HG03280 (cell line): ENCODE data around the gene FRZB.

ENCODE experiments used
- ATAC-seq: cut with Tn5 transposase; IDR thresholded peaks from one replicate; pipeline ENCODE4 v1.9.1; 2021; ENCODE audit warnings: mild to moderate bottlenecking, moderate library complexity; ENCODE audit not compliant: unreplicated experiment

The FRZB gene

DNA sequence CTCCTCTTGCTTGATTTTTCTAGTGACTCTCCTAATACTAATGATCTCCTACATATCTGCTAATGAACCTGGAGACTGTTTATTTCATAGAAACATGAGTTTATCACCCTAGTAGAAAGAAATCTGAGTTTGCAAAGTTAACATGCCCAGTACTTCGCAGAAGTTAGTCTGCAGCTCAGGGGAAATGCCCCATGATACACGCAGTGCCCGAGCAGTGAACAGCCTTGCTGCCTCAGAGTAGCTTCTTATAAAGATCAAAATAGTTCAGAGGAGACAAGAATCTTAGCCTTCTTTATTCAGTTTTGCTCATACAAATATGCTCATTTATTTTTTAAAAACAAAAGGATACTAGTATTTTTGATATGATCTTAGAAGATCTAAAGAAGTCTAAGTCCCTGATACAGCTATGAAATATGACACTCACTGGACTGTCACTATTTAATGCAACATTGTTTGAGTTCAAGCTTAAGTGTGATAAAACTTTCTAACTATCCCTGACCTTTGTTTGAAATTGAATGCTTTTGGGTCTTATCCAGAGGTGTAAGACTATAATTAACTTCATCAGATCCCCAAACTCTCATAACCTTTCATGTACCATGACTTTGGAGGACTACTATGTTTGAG is 20.5 kb downstream of the FRZB start:
- no peak for ATAC-seq

DNA sequence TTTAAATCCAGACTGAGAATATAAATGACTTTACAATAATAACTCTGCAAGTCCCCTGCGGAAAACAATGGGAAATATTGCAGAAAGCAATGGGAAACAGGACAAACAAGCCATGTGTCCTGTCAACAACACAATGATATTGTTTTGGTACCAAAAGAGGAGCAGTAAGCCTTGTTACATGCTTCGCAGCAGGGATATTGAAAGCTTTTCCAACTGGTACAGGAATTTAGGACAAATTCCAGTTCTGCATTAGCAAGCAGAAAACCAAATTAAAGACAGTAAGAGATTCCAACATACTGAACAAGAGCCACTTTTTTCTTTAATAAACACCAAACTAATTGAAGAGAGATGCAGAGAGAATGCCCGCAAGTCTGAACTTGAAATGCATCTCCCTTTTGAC is 30.0 kb downstream of the FRZB start:
- no peak for ATAC-seq

DNA sequence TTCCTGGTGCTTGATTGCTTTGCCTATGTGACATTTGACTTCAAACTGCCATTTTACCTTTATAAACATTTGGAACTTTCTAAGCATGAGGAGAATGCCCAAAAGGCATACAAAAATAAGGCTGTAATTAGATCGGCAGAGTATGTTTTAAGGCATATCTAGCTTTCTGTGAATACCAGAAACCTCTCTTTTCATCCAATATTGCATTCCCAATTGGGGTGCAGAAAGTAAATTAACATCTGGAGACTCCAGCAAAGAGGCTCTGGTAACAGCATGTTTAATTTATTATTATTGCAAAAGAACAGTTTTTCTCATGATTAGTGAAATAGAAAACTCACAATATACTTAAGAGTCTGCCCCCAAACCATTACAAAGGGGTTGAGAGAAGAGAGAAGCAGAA is 32.1 kb downstream of the FRZB start:
- no peak for ATAC-seq

DNA sequence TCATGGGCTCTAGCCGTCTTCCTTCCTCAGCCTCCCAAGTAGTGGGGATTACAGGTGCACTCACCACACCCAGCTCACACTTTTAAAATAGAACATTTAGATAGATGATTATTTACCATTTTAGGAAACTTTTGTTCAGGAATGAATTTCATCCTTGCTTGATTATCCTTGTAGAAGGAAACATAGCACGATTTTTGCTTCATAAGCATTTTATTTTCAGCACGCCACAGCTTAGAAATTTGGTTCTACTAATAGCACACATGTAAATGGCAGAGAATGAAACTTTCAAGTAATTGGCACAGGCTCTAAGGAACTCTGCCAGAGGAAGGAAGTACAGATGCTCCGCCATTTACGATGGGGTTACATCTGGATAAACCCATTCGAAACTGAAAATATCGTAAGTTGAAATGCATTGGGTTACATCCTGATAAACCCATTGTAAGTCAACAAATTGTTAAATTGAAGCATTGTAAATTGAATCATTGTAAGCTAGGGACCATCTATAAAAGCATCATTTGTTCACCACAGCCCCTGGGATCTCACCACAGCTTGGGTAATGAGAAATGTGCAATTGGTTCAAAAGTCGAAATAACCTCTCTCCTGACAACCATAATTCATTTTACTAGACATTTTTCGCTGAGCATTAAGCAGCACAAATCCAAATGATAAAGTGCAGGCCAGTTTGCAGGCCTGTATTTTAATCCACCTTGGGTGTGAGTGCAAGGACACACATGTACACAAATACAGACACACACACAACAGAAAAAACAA is 33.2 kb downstream of the FRZB start:
- no peak for ATAC-seq

DNA sequence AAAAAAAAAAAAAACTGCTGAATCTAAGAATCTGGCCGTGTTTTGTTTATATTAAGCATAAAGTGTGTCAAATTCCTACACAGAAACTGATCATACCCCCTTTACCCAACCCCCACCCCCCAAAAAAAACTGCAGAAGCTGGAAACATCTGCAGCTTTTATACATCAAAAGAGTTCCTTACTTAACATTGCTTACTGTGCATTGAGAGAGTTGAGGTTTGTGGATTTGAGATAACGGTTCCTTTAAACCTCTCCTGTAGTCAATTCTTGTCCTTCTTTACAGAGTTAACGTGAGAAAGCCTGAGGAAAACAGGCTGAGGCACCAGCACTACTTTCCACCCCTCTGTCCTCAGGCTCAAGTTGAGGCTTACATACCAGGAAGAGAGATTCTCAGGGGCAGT is 34.5 kb downstream of the FRZB start:
- no peak for ATAC-seq

DNA sequence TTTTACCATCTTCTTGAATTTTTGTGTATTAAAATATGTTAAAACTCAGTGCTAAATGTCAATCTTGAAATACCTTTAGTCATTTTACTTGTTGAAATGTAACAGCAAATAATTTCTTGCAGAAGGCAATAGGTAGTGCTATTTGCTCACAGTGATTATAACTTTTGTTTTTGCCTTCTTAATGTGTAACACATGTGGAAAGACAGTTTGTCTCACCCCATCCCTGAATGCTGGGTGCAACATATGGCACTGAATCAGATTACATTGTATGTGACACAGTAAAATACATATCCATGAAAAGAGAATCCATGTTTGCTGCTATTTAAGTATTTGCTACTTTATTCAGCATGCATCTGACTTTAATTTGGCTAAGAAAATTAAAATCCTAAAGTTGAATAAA is 35.3 kb downstream of the FRZB start:
- no peak for ATAC-seq

DNA sequence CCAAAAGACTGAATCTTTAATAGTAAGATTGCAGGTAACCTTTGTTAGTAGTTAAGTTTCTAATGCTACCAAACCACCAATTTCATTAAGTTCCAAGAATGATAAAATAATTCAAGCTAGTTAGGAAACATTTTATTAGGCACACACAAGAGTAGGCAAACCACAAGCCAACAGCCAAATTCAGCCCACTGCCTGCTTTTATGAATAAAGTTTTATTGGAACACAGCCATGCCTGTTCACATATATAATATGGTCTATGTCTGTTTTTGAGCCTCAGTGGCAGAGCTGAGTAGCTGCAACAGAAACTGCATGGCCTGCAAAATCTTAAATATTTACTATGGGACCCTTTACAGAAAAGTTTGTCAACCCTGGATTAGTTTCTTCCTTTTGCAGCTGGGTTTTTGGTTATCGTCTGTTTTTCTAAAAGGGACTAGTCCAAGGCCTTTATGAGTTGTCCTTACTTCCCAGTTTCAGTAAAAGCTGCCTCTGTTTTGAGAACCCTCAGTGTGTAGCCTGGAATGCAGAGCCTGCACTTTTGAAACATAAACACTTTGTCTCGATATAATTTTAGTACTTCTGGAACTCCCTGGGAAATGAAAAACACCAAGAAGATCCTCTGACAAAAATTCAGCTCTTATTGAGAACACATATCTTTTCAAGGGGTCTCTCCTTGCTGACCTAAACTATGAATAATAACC is 39.1 kb downstream of the FRZB start:
- ATAC-seq = no peak

DNA sequence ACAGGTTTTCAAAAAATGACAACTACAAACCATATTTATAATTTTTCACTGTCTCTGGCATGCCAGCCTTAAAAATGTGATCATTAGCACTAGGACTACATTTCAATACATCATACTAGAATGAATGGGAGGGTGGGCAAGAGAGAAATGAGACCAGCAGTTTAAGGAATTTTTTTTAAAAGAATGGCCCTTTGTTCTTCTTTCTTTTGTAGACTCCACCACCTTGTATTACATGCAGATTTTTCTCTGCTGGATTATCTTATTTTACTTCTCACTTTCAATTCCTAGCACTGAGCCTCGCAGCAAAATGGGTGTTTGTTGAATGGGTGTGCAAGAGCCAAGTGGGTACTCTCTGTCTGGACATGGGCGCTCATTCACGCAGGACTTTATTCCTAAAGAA is 39.9 kb downstream of the FRZB start:
- no peak for ATAC-seq

DNA sequence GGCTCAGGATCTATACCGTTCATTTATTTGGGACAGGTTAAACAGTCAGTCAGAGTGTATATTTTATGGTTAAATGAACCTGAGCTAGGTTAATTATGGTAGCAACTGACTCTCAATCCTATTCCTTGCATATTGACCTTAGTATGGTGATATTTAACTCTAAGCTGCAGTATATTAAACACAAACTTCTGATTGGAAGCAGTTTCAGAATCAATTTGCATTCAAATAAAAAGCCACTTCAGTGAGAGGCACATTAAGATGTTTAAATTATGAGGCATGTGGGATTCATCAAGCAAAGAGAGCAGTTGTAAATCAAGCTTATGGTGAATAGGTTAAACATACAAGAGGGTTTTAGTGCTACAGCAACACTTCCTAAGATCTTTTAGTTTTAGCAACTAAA is 40.4 kb downstream of the FRZB start:
- no peak for ATAC-seq

DNA sequence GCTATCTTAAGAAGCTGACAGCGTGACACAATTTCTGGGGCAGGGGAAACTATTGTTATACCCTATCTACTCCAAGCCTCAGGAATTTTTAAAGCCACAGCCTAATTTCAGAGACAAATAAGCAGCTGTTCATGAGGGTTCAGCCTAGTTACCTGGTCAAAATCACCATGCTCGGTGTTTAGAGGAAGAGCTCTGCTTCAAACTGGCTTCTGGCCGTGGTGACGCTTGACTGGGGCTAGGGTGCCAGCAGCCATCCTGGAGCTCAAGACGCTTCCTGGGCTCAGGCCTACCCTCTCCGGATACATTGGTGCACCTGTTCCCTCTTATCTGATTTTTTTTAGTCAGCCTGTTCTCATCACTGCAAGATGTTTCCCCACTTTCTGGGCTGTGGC is 41.7 kb downstream of the FRZB start:
- ATAC-seq = no peak

DNA sequence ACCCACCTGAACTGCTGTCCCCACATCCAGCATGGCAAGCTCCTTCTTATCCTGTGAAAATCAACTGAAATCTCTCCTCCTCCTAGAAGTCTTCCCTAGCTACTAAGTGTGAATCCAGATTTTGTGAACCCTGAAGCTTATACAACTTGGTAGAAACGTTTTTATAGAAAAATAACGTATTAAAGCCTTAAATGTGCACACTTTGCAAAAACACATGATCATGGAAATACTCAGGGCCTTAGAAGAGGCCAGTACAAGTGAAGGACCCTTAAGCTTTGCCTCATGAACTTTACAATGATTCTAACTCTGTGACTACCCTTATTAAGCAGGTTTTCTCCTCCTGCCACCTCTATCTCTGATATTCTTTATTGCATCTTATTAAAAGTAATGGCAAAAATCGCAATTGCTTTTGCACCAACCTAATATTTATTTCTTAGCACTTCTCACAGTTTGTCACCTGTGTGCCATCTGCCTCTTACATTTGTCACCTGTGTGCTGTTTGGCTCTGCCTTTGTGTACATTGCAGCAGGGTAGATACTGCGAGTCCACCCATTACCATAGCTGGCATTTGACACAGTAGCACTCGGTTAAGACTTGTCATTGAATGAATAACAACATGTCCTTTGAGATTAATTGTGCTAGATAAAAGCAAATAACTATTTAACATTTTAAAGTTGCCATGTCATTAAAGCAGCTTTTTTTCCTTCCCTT is 42.2 kb downstream of the FRZB start:
- ATAC-seq = no peak

DNA sequence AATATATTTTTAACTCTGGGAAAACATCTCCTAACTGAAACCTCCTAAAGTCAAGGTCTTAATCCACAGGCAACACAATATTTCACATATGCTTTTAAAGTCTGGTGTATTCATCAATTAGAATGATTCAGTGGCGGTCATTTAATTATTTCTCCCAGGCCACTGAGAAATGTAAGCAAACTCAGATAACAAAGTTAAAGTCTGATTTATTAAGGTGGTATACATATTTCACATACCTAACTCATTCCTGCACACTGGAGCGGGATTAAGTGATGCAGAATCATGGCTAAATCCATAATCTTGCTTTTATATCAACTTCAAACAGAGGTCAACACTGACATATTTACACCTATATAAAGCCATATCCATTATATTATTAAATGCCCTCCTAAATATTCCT is 43.7 kb downstream of the FRZB start:
- no peak for ATAC-seq

DNA sequence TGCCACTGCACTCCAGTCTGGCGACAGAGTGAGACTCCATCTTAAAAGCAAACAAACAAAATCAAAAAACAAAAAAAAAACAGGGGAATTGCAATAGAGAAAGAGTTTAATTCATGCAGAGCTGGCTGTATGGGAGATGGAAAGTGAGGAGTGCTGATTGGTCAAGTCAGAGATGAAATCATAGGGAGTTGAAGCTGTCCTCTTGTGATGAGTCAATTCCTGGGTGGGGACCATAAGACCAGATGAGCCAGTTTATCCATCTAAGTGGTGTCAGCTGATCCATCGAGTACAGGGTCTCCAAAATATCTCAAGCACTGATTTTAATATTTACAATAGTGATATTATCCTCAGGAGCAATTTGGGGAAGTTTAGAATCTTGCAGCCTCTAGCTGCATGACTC is 45.3 kb downstream of the FRZB start:
- no peak for ATAC-seq

DNA sequence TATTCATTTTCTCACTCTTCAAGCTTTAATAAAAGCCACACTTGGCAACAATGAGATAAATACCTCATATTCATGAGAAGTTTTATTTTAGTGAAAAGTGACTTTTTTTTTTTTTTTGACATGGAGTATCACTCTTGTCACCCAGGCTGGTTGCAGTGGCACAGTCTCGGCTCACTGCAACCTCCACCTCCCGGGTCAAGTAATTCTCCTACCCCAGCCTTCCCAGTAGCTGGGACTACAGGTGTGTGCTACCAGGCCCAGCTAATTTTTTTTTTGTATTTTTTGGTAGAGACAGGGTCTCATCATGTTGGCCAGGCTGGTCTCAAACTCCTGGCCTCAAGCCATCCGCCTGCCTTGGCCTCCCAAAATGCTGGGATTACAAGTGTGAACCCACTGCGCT is 47.0 kb downstream of the FRZB start:
- ATAC-seq = no peak

DNA sequence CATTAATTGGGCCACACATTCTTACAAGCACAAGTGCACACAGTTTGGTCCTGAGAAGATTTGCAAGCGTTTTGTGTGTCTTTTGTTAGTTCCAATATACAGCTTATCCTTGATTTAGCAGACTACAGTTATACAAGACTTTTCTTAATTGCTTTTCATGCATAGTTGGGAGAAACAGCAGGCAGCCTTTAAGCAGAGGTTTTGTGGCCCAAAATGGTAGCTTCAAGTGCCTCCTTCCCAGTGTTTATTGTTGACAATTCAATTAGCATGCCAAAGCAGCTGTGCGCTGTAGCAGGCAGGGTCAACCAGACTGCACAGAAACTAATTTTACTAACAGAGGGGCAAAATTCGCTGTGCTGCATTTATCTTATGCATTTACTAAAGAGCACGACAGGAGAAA is 47.5 kb downstream of the FRZB start:
- ATAC-seq = no peak

DNA sequence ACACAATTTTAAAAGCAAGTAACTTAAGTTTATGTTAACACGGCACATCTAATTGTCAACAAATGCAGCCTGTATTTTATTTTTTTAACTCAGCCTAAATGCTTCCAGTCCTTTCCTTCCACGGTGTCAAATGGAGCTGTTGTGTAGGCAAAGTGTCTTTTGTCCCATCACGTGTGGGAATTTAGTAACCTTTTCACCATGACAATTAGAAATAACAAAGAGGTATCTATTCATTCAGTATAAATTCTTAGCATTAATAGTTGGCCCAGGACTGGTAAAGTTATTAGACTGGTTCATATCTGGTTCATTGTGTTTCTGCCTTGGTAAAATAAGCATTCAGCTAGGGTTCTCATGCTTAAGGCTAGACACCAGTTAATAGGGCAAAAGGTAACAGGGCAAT is 47.9 kb downstream of the FRZB start:
- no peak for ATAC-seq

DNA sequence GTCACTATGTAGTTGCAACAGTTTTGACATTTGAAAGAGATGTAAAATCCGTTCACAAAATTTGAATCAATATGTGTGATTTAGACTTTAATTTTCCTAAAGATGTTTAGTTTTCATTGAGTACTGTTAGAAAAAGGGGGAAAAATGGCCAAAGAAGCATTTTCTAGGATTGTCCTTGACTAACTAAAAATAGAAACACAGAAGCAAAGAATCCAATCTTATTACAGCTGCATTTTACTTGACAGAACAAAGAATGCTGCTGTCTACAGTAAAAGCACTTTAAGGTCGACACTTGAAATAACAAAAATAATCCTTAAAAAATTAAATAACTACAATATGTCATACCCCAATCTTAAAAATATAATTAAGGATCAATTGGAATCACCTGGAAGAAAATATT is 48.9 kb downstream of the FRZB start:
- no peak for ATAC-seq

DNA sequence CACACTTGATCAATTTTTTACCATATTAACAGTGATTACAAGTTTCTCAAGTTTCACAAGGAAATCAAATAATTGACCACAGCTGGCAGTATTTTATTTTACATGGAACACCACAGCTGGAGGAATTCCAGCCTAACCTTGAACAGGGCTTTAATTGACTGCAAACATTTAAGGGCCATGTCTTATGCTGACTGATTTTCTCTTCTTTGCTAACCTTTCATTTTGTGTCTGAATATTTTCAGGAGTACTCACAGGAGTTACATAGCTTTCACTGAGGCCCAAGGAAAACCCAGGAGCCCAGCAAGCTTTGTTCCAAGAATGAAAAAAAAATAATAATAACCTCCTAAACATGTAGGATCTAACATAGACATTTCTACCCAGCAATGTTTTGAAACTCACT is 49.6 kb downstream of the FRZB start:
- ATAC-seq = no peak

DNA sequence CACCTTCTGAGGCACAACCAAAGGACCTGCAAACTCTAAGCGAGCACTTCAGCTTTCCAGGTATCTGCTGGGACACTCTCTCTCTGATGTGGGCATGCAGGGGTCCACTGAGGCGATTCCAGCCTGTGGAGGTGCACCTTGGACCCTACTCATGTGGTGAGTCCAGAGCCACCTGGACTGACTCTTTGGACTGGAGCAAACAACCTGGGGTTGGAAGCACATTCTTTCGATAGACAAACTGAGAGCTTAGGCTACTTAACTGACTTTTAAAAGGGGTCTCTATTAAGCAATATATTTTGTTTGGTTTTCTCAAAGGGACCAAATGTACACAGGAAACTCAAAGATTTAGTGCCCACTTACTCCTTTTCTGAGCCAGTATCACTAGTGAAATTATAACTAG is 51.6 kb downstream of the FRZB start:
- no peak for ATAC-seq

DNA sequence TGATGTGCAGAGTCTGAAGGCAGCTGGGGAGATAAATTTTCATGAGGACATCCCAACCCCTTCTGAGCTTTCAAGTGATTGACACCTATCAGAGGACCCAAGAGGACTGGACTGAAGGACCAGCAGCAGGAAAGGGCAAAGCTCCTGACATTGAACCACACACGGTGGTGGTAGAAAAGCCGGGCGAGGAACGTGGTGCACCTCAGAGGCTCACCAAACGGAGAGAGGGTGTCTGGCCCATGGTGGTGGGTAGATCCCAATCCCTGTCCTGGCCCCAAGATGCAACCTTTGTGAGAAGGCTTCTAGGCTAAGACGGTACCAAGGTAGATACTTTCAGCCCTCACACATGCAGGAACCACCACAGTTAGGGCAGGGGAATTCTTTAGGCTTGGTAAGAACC is 52.1 kb downstream of the FRZB start:
- ATAC-seq = no peak

DNA sequence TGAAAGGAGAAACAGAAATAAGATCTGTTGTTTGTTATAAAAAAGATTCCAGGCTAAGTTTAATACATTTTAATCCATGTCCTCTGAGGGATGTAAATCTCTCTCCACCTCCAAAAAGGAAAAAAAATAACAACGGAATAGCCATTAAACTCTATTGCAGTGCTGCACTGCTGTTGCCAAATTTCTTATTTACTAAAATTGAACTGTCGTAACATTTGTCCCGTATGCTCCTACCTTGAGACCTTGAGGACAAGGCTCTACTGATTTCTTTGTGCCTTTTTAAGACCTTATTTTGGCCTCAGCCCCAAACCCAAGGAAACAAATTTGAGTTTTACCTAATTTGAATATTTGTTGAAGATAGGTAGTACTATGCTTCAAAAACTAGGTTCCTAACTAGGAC is 56.4 kb downstream of the FRZB start:
- ATAC-seq = no peak

DNA sequence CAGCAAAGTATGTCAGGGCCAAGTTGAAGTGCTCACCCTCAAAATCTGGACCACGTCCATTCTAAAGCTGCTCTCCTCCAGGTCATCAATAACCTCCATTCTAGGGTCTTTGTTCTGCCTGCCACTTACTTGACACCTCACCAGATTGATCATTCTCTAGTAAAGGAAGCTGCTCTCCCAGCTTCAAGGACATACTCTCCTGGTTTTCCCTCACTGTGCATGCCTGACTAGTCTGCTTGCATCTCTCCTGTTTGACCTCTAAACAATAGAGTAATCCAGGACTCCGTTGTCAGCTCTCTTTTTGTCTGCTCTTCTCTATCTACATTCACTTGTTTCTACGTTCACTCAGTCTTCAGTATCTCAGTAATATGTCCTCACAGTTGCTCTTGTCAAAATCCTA is 59.1 kb downstream of the FRZB start:
- no peak for ATAC-seq
